GM21367 (cell line): Measurements from ENCODE around the gene LRRC10.
A peak's percentile ranks its signal among the peaks of the same experiment; 100 is the strongest.

Source experiments
- ATAC-seq: cut with Tn5 transposase; IDR thresholded peaks from one replicate; pipeline ENCODE4 v1.9.1; 2021; ENCODE audit not compliant: unreplicated experiment

Gene LRRC10, protein sequence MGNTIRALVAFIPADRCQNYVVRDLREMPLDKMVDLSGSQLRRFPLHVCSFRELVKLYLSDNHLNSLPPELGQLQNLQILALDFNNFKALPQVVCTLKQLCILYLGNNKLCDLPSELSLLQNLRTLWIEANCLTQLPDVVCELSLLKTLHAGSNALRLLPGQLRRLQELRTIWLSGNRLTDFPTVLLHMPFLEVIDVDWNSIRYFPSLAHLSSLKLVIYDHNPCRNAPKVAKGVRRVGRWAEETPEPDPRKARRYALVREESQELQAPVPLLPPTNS

DNA sequence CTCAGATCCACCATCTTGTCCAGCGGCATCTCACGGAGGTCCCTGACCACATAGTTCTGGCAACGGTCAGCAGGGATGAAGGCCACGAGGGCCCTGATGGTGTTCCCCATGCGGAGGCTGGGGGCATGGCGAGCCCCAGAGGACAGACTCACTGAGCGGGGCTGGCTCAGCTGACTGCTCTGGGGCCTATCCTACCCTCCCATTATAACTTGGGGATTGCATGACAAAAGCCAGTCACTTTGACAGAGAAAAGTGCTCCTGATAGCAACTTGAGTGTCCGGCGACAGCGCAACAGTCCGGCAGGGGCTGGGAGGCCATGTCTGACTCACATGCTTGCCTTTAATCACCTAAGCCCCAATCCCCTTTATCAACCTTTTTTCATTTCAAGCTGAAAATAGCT is at the start of gene LRRC10:
Gene LRRC10 (minus strand): TSS at position 179 of the 400 bp plus-strand sequence. CDS start 69 bp downstream, at position 110.
- no peak for ATAC-seq

GRCh38 chr12:69660164-69660863 is 49.6 kb upstream of the LRRC10 start:
- ATAC-seq = no peak

DNA sequence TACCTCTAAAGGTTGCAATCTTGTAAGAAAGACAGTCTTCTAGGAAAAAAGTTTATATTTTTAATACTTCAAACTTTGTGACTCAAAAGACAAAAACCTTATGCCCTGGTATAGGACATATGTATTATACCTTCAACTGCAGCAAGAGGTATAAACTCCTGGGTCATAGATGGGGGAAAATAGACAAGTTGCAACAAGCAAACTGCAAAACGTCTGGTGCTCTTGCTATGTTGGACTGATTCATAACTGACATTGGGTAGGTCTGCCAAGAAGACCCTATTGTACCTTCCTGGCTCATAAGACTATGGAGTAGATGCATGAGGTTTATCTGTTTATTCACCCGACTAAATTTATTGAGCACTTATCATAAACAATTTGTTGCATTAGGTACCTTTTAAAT is 47.5 kb upstream of the LRRC10 start:
- no peak for ATAC-seq

DNA sequence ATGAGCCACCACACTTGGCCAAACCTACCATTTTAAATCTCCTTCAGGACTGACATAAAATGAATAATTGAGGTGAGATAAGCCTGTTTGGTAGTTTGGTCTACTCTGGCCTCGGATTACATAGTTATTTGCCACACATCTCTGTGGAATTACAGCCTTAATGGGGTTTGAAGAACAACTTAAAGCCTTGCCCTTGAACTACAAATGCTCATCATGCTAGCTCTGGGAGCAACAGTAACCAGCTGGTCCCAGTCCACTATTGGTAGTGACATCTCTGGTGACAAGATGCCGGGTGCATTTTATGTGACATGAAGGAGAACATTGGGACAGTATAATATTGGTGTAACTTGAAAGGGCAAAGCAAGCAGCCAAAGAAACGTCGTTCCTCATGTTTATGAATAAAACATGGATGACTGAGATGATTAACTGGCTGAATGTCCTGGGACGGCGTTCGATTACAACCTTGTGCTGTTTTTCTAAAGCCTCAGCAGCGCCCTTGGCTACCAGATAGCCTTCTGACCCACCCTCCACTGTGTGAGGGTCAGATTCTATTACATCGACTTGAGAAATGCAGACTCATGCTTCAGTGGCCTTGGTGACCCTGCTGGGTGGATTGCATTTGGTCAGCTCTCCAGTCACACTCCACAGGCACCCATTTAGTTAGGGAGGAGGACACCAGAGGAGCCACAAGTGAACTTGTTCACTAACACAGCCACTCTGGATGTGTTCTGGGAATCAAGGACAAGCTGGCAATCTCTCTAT is 46.9 kb upstream of the LRRC10 start:
- ATAC-seq = no peak

DNA sequence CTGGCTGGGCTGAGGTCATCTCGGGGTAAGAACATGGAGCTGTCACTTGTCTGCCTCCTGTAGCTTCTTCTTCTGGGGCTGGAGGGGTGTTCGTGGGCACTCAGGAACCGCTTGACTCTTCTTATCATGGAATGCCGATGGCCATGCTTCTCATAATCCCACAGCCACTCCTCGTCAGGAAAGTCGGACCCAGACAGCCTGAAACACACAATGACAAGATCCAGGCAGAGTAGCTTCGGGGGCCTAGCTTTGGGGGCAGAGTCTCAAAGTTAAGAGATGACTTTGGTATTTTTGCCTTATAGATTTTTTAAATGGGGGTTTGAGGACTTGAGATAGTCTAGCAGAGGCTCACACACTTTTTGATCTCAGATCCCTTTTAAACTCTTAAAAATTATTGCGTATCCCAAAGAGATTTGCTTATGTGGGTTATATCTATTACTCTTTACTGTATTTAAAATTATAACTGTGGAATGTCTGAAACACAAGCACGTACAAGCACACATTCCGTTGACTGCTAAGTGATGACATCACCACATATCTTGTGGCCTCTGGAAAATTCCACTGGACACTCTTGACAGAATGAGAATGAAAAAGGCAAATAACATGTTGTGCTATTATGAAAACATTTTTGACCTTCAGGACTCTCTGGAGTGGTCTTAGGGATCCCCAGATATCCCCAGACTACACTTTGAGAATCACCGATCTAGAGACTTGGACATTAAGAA is 45.1 kb upstream of the LRRC10 start:
- ATAC-seq = no peak

GRCh38 chr12:69653703-69654102 is 43.0 kb upstream of the LRRC10 start:
- no peak for ATAC-seq

DNA sequence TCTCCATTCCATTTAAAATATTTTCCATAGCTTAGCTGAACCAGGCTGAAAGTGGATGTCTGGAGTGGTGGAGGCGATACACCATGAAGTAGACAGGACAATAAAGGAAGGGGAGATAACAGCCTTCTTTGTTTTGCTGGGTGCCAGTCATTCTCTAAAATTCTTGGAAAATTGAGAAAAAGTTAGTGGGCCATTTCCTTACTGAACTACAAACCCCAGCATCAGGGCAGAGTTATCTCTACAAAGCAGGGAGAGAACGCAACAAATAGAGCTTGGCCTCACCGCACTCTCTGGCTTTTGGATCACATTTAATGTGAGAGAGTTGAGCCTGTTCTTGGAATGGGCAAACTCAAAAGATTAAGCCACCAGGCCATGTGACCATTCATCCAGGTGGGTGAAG is 41.2 kb upstream of the LRRC10 start:
- ATAC-seq = no peak

DNA sequence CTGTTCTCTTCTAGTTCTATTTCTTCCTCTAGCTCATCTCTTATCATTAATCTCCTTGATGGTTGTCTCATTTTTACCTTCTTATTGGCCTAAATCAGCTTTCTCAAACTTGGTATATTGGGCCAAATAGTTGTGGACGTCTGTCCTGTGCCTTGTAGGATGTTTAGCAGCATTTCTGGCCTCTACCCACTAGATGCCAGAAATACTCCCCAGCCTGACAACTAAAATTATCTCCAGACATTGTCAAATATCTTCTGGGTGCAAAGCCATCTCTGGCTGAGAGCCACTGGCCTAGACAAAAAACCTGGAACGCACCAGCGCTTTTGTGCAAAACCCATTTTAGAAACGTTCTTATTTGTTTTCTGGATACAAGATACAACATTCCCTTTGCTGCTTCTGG is 38.8 kb upstream of the LRRC10 start:
- no peak for ATAC-seq

GRCh38 chr12:69648476-69648875 is 37.8 kb upstream of the LRRC10 start:
- ATAC-seq = no peak

DNA sequence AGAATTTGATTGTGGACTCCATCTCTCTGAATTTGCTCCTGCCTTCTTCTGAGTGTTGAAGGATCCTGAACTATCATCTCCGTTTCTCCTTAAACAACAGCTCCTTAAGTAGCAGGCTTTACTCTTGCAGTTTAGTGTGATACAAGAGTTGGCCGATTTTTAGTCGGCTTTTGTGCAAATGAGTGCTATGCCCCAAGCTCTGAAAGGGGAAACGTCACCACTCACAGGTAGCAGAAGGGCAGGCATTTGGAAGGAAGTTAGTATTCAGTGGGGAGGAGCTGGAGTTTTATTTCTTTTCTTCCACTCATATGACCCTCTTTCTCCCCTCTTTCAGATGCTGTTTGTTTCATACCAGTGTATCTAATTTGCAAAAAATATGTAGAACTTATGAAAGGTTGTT is 36.5 kb upstream of the LRRC10 start:
- ATAC-seq = no peak

DNA sequence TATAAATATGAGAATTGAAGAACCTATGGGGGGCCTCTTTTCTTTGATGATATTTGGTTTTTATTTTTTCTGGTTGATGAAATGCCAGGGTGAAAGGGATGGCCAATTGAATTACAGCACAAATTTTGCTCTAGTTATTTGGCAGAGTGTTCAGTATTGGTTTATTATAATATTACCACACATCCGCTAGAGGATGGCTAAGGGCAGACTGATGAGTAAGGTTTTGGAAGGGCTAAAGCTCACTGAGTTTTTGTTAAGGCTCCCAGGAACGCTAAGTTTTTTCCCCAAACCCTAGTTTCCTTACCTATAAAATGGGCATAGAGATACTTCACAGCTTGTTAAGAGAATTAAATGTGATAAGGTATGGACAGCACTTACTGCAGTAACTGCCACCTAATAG is 34.3 kb upstream of the LRRC10 start:
- no peak for ATAC-seq

- ATAC-seq = no peak
These were observed 33.8 kb upstream of the LRRC10 start for GRCh38 chr12:69644511-69644910.

DNA sequence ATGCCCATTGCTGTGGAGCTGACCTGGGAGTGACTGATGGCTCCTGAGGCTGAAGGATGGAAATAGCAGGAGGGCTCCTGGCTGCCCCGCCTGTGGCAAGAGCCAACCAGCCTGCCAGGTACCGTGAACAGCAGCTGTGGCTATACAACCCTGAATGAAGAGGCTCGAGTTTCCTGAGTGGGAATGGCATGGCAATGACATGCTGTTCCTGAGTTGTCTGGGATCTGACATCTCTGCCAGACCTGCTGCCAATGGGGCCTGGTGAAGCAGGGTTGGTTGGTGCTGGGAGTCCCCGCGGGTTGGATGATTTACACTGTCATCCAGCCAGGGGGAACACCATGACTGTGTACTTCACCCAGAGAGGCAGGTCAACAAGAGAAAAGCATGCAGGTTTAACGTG is 31.8 kb upstream of the LRRC10 start:
- ATAC-seq = no peak

- ATAC-seq = no peak
These were observed 30.8 kb upstream of the LRRC10 start for GRCh38 chr12:69641546-69641945.

- ATAC-seq = peak; percentile 94
These were observed 28.8 kb upstream of the LRRC10 start for GRCh38 chr12:69639400-69640016.

GRCh38 chr12:69633061-69633460 is 22.4 kb upstream of the LRRC10 start:
- ATAC-seq = no peak

DNA sequence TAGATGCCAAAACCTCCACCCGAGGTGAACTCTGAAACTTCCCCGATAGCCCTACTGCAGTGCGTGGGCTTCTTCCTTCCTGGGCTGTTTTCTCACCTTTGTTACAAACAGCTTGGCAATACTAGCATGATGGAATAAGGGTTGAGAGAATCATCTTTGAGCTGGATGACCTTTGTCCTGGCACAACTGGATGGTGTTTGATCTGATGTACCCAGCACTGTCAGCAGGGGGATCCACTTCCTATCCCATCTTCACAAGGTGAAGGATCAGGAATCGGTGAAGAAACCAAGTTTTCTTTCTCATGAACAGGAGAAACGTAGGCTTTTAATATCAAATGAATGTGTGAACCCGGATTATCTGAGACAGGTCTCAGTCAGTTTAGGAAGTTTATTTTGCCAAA is 19.5 kb upstream of the LRRC10 start:
- no peak for ATAC-seq

- no peak for ATAC-seq
These were observed 16.8 kb upstream of the LRRC10 start for GRCh38 chr12:69627501-69627900.

DNA sequence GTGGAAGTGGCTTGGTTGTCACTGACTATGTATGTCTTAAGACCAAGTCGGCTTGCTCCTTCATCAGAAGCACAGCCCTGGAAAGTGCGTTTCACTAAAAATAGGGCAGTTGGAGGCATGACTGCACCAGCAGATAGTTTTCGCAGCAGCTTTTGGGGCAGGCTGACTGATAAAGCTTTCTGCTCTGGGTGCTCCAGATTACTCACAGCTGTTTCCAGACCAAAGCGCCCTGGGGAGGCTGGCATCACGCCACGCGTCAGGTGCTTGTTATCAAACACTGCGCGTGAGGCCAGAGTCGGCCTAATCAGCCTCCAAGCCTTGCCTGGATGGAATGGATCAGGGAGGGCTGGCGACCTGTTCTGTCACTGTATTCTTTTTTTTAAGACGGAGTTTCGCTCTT is 13.3 kb upstream of the LRRC10 start:
- ATAC-seq = no peak

- no peak for ATAC-seq
These were observed 10.8 kb upstream of the LRRC10 start for GRCh38 chr12:69621551-69621950.

DNA sequence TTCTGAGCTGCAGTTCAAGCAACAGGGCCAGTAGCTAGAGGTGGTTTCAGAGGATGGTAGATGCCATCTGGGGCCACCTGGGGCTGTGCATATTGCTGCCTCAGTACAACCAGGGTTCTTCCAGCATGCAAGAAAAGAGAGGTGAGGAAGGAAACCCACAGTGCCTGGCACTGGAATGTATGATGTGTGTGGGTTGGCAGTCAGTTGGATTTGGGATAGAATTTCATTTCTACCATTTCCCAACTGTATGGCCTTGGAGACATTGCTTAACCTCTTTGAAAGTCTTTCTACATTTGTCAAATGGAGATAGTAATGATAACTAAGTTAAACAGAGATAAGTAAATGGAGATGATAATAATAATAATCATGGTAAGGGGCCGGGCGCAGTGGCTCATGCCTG is 10.2 kb upstream of the LRRC10 start:
- ATAC-seq = no peak
